IPS-20b (cell line): ENCODE measurements around the gene ZNF177.
A peak's percentile ranks its signal among the peaks of the same experiment; 100 is the strongest.
"Not testable (repeated sequence)": the region's sequence is repeated elsewhere in the genome, so short reads cannot be mapped to it uniquely, and the experiment has no call there.

Experiments used
- H3K27ac ChIP-seq: one replicate; pipeline ENCODE4 v1.5.1; 2013; ENCODE audit warnings: low read length
- H3K27me3 ChIP-seq: 2 replicates; pipeline ENCODE4 v1.6.1; 2013; ENCODE audit warnings: mild to moderate bottlenecking, low read length, inconsistent platforms; ENCODE audit not compliant: insufficient read depth
- H3K36me3 ChIP-seq: 2 replicates; pipeline ENCODE4 v1.6.1; 2013; ENCODE audit warnings: low read depth, mild to moderate bottlenecking, inconsistent platforms, low read length, moderate library complexity; ENCODE audit not compliant: insufficient read depth
- H3K4me1 ChIP-seq: 2 replicates; pipeline ENCODE4 v1.6.1; 2013; ENCODE audit warnings: mild to moderate bottlenecking, control low read depth, inconsistent platforms, low read length, moderate library complexity; ENCODE audit not compliant: insufficient read depth
- H3K4me3 ChIP-seq: 2 replicates; pipeline ENCODE4 v1.5.1; 2013; ENCODE audit warnings: mild to moderate bottlenecking, low read length, inconsistent platforms
- H3K9ac ChIP-seq: 2 replicates; pipeline ENCODE4 v1.6.1; 2013; ENCODE audit warnings: low read depth, mild to moderate bottlenecking, inconsistent platforms, low read length, moderate library complexity
- H3K9me3 ChIP-seq: 2 replicates; pipeline ENCODE4 v1.6.1; 2013; ENCODE audit warnings: mild to moderate bottlenecking, low read depth, low read length, inconsistent platforms; ENCODE audit not compliant: insufficient read depth

The ZNF177 gene

DNA sequence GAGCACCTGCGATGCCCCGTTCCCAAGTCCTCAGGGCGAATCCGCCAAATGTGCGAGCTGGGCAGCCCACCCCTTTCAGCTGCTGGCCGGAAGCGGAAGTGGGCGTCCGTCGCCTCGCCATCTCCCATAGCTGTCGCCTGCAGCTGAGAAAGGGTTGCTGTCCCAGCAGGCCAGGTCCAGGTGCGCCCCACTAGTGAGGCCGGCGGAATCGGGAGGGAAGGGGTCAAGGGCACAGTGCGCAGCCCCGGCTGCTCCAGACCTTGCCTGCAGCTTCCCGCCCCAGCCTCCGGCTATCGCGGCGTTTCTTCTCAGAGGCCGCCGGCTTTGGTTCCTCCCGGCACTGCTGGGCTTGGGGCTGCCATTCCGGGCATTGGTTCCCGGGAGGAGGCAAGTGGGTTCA is at the start of gene ZNF177:
ZNF177 (plus strand) TSS at position 109 of the 400 bp plus-strand sequence. CDS start 15,299 bp downstream, outside the sequence.
- Histone ChIP-seq H3K9ac (no peak within 1 kb of the TSS), H3K36me3 (peaks cover under 1% of the 10 kb centered on the region; the same call in 1 of the 2 replicates), H3K4me3 (peak within 1 kb of the TSS; percentile 12; the same call in 1 of the 2 replicates), H3K9me3 (peaks cover 91% of the 10 kb centered on the region), H3K27me3 (no peaks in the 10 kb centered on the region), H3K4me1 (no peaks in the 10 kb centered on the region), H3K27ac (no peak within 1 kb of the TSS)

DNA sequence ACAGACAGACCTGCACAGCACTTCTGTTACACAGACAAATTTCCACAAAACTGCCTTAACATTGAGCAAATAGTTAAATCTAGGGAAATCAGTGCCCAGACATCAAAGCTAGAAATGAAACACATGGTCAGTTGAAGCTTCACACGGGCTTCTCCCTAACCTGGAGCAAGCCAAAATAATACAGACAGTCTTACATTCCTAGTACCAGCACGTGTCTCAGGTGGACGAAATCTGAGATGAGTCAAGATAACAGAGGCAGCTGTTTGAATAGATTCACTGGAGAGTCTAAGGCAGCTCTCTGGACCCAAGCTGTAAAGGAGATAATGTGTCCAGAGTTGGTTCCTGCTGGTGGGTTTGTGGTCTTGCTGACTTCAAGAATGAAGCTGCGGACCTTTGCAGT is 49.1 kb upstream of the ZNF177 start:
- peaks cover 54% of the 10 kb centered on the region for H3K9me3 ChIP-seq
- no peak overlapping the region for H3K9ac ChIP-seq
- no peak overlapping the region for H3K27ac ChIP-seq
- H3K4me1 ChIP-seq, result no peaks in the 10 kb centered on the region
- H3K36me3 ChIP-seq, result no peaks in the 10 kb centered on the region
- no peak overlapping the region for H3K4me3 ChIP-seq
- peaks cover 2% of the 10 kb centered on the region; the same call in 1 of the 2 replicates for H3K27me3 ChIP-seq

- H3K9ac ChIP-seq, result no peak overlapping the region
- no peak overlapping the region for H3K4me3 ChIP-seq
- peaks cover 45% of the 10 kb centered on the region; the same call in 1 of the 2 replicates for H3K9me3 ChIP-seq
- H3K27ac ChIP-seq, result no peak overlapping the region
- no peaks in the 10 kb centered on the region for H3K4me1 ChIP-seq
- H3K36me3 ChIP-seq, result peaks cover 5% of the 10 kb centered on the region; the same call in 1 of the 2 replicates
- H3K27me3 ChIP-seq, result no peaks in the 10 kb centered on the region
These were observed 41.5 kb upstream of the ZNF177 start for GRCh38 chr19:9321338-9321737.

GRCh38 chr19:9321756-9322155 is 41.1 kb upstream of the ZNF177 start:
- peaks cover 43% of the 10 kb centered on the region; the same call in 1 of the 2 replicates for H3K9me3 ChIP-seq
- H3K4me1 ChIP-seq, H3K36me3 ChIP-seq: not testable (repeated sequence)

GRCh38 chr19:9322201-9322600 is 40.6 kb upstream of the ZNF177 start:
- H3K4me1 ChIP-seq, H3K9ac ChIP-seq, H3K27me3 ChIP-seq, H3K36me3 ChIP-seq, H3K4me3 ChIP-seq, H3K27ac ChIP-seq: not testable (repeated sequence)
- H3K9me3 ChIP-seq, result peaks cover 43% of the 10 kb centered on the region; the same call in 1 of the 2 replicates

More at GRCh38 chr19:9321756-9322155, 41.1 kb upstream of the ZNF177 start:
- H3K4me3 ChIP-seq, H3K27ac ChIP-seq, H3K9ac ChIP-seq, H3K27me3 ChIP-seq: not testable (repeated sequence)

DNA sequence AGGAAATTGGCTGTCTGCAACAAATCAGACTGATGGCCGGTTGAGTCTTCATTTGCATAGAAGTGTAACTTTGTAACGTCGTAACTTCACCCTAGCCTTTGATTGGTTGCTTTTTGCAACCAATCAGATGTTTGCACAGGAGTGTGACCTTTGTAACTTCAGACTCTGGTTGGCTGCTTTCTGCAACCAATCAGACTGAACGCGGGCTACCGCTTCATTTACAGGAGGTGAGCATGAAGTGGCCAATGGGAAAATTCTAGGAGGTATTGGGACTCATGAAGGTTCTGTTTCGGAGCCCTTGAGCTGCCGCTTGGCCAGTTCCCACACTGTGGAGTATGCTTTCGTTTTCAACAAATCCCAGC is 39.3 kb upstream of the ZNF177 start:
- peak overlapping the region; percentile 88 for H3K4me3 ChIP-seq
- no peak overlapping the region for H3K27ac ChIP-seq
- H3K4me1 ChIP-seq, result no peaks in the 10 kb centered on the region
- H3K36me3 ChIP-seq, result peaks cover 19% of the 10 kb centered on the region; the same call in 1 of the 2 replicates
- H3K9ac ChIP-seq, result peak overlapping the region; percentile 77; the same call in 1 of the 2 replicates
- no peaks in the 10 kb centered on the region for H3K27me3 ChIP-seq
- H3K9me3 ChIP-seq, result peaks cover 46% of the 10 kb centered on the region

GRCh38 chr19:9323919-9324583 is 38.8 kb upstream of the ZNF177 start, which contains the start of gene ZNF559:
Gene ZNF559 (plus strand): TSS chr19:9324179. CDS start chr19:9338550, 14,371 bp downstream.
- H3K4me3 ChIP-seq, result peak within 1 kb of the TSS; percentile 88
- H3K27ac ChIP-seq, result no peak within 1 kb of the TSS
- H3K9me3 ChIP-seq, result peaks cover 48% of the 10 kb centered on the region
- no peaks in the 10 kb centered on the region for H3K4me1 ChIP-seq
- H3K36me3 ChIP-seq, result peaks cover 22% of the 10 kb centered on the region; the same call in 1 of the 2 replicates
- peak within 1 kb of the TSS; percentile 77 for H3K9ac ChIP-seq
- H3K27me3 ChIP-seq, result no peaks in the 10 kb centered on the region

GRCh38 chr19:9324584-9324962 is 38.2 kb upstream of the ZNF177 start:
- Histone ChIP-seq H3K9ac (peak overlapping the region; percentile 77), H3K27ac (no peak overlapping the region), H3K27me3 (no peaks in the 10 kb centered on the region), H3K9me3 (peaks cover 53% of the 10 kb centered on the region), H3K4me3 (peak overlapping the region; percentile 88), H3K4me1 (no peaks in the 10 kb centered on the region), H3K36me3 (peaks cover 22% of the 10 kb centered on the region; the same call in 1 of the 2 replicates)

DNA sequence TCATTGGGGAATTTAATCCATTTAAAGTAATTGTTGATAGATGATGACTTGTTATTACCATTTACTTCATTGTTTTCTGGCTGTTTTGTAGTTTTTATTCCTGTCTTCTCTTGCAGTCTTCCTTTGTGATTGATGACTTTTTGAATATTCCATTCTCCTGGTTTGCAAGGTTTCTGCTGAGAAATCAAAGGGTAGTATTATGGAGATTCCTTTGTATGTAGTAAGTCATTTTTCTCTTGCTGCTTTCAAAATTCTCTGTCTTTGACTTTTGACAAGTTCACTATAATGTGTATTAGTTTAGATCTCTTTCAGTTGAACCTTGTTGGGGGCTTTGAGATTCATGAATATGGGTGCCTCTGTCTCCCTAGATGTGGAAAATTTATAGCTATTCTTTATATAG is 32.8 kb upstream of the ZNF177 start:
- no peak overlapping the region for H3K4me3 ChIP-seq
- no peak overlapping the region for H3K27ac ChIP-seq
- H3K4me1 ChIP-seq, result no peaks in the 10 kb centered on the region
- H3K36me3 ChIP-seq, result peaks cover 63% of the 10 kb centered on the region
- H3K9me3 ChIP-seq, result peaks cover 89% of the 10 kb centered on the region
- no peak overlapping the region for H3K9ac ChIP-seq
- no peaks in the 10 kb centered on the region for H3K27me3 ChIP-seq

GRCh38 chr19:9342610-9343304 is 20.1 kb upstream of the ZNF177 start:
- H3K27ac ChIP-seq, result no peak overlapping the region
- peak overlapping the region; percentile 4; the same call in 1 of the 2 replicates for H3K4me3 ChIP-seq
- H3K9me3 ChIP-seq, result peaks cover 93% of the 10 kb centered on the region
- no peaks in the 10 kb centered on the region for H3K27me3 ChIP-seq
- H3K36me3 ChIP-seq, result peaks cover 68% of the 10 kb centered on the region
- H3K9ac ChIP-seq, result no peak overlapping the region
- no peaks in the 10 kb centered on the region for H3K4me1 ChIP-seq

GRCh38 chr19:9345005-9345404 is 17.8 kb upstream of the ZNF177 start:
- Histone ChIP-seq H3K9ac (no peak overlapping the region), H3K4me3 (0 out of 2 replicates have a peak overlapping the region, but pooled peaks have one; percentile 11), H3K36me3 (peaks cover 54% of the 10 kb centered on the region), H3K27me3 (no peaks in the 10 kb centered on the region), H3K4me1 (no peaks in the 10 kb centered on the region), H3K27ac (no peak overlapping the region), H3K9me3 (peaks cover 96% of the 10 kb centered on the region)

DNA sequence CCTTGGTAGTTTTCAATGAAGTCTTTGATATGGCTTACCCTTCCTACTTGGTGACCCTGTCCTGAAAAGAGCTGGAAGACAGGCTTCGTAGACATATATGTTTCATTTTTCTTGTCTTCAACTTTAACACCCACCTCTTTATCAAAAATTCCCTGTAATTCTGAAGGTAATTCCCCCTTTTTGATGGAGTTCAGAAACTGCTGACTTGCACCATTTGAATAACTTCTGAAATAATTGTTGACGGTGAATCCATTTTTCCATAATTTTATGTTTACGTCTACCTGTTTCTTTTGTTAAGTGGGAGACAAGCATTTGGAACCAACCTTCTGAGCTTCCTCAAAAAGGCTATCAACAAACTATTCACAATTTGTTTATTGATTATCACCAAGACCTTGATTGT is 14.6 kb upstream of the ZNF177 start:
- Histone ChIP-seq H3K27me3 (no peaks in the 10 kb centered on the region), H3K4me3 (no peak overlapping the region), H3K9ac (no peak overlapping the region), H3K27ac (no peak overlapping the region), H3K36me3 (peaks cover 24% of the 10 kb centered on the region), H3K9me3 (peaks cover 90% of the 10 kb centered on the region), H3K4me1 (no peaks in the 10 kb centered on the region)
